ENCODE data around the gene TCOF1.

The TCOF1 gene

GRCh38 chr5:150391986-150392385 is 34.5 kb downstream of the TCOF1 start:
- DNase-seq, result no peak

GRCh38 chr5:150392680-150393079 is 35.2 kb downstream of the TCOF1 start:
- DNase-seq, result no peak

GRCh38 chr5:150393096-150393645 is 35.7 kb downstream of the TCOF1 start:
- DNase-seq, result no peak

GRCh38 chr5:150394131-150394530 is 36.6 kb downstream of the TCOF1 start:
- DNase-seq, result no peak

GRCh38 chr5:150394912-150395687 is 37.6 kb downstream of the TCOF1 start:
- DNase-seq, result no peak

GRCh38 chr5:150395688-150395975 is 38.1 kb downstream of the TCOF1 start:
- DNase-seq, result no peak

GRCh38 chr5:150396267-150396666 is 38.8 kb downstream of the TCOF1 start:
- DNase-seq, result no peak

GRCh38 chr5:150397146-150397781 is 39.8 kb downstream of the TCOF1 start:
- no peak for DNase-seq

- no peak for DNase-seq
Observed at GRCh38 chr5:150397782-150398721, 40.6 kb downstream of the TCOF1 start.

- DNase-seq, result peak in 1 of 2 experiments; percentile 3
Observed at GRCh38 chr5:150398722-150399523, 41.4 kb downstream of the TCOF1 start.

- no peak for DNase-seq
Observed at GRCh38 chr5:150399524-150400211, 42.2 kb downstream of the TCOF1 start.

- no peak for DNase-seq
Observed at GRCh38 chr5:150400316-150401075, 43.0 kb downstream of the TCOF1 start.

GRCh38 chr5:150401076-150401375 is 43.5 kb downstream of the TCOF1 start:
- DNase-seq, result no peak

- no peak for DNase-seq
Observed at GRCh38 chr5:150401376-150402228, 44.1 kb downstream of the TCOF1 start.

- no peak for DNase-seq
Observed at GRCh38 chr5:150402229-150402773, 44.8 kb downstream of the TCOF1 start.

GRCh38 chr5:150402901-150403342 is 45.4 kb downstream of the TCOF1 start:
- no peak for DNase-seq

- DNase-seq, result no peak
Observed at GRCh38 chr5:150404121-150404520, 46.6 kb downstream of the TCOF1 start.

- no peak for DNase-seq
Observed at GRCh38 chr5:150404535-150404934, 47.0 kb downstream of the TCOF1 start.

- DNase-seq, result no peak
Observed at GRCh38 chr5:150404941-150405816, 47.7 kb downstream of the TCOF1 start.
